ENCODE data around the gene DOK3. TPM values are rescaled to one million over a fixed set of nuclear protein-coding genes. Genes with fewer than 3 reads are reported as not detected.
A peak's percentile ranks its signal among the peaks of the same experiment; 100 is the strongest.

Gene DOK3
- total and polyA plus RNA-seq, 2 of the 13 experiments (the other 11 are each of a cell fraction or from before 2014, with no cell fraction given), result 1.4 to 1.5 TPM

- ChIA-PET POLR2A (no interaction called here), CTCF (ENCODE audit: low intra/inter-chr PET ratio, low total read pairs) (no interaction called here)
- ATAC-seq (no peak), DNase-seq (ENCODE audit: low spot score) (no peak), FAIRE-seq (no peak)
- Histone ChIP-seq H2AFZ (ENCODE audit: low read length) (no peak overlapping the region), H3K36me3 (replicated peaks in 1 of 2; ENCODE audit: control insufficient read depth in 1 of 2, insufficient read depth in 2 of 2, low read length in 2 of 2) (peaks cover 28 to 83% of the 10 kb centered on the region in 2 experiments), H3K27me3 (ENCODE audit: control insufficient read depth in 1 of 2, insufficient read depth in 2 of 2, low read length in 2 of 2) (no peaks in the 10 kb centered on the region), H3K4me3 (replicated peaks in 1 of 3; ENCODE audit: insufficient read depth in 1 of 3, low read depth in 2 of 3, low read length in 3 of 3) (no peak overlapping the region), H3K27ac (ENCODE audit: extremely low read length, insufficient read depth, low read length) (no peak overlapping the region), H3K4me1 (ENCODE audit: insufficient read depth, low read length) (peaks cover 6% of the 10 kb centered on the region), H3K79me2 (ENCODE audit: insufficient read depth, low read length) (no peaks in the 10 kb centered on the region), H3K9ac (ENCODE audit: insufficient read depth, low read depth, low read length) (no peak overlapping the region), H4K20me1 (ENCODE audit: insufficient read depth, low read length) (no peaks in the 10 kb centered on the region), H3K4me2 (ENCODE audit: low read depth, low read length) (no peak overlapping the region), H3K9me3 (ENCODE audit: low read length) (no peaks in the 10 kb centered on the region)
- intact Hi-C loops (cut with micrococcal nuclease; ENCODE audit: unreplicated experiment), result no loop called here
- in situ Hi-C loops (cut with HindIII; ENCODE audit: extremely low pct_ligation_motif_present, low pct_unique_long_range_greater_than_20kb), result no loop called here
- TF ChIP-seq AGO2 (optimal IDR thresholded peaks at IDR 0.05; ENCODE audit: low read depth, low read length), result peak; percentile 88
- TF ChIP-seq, protein P1, sequence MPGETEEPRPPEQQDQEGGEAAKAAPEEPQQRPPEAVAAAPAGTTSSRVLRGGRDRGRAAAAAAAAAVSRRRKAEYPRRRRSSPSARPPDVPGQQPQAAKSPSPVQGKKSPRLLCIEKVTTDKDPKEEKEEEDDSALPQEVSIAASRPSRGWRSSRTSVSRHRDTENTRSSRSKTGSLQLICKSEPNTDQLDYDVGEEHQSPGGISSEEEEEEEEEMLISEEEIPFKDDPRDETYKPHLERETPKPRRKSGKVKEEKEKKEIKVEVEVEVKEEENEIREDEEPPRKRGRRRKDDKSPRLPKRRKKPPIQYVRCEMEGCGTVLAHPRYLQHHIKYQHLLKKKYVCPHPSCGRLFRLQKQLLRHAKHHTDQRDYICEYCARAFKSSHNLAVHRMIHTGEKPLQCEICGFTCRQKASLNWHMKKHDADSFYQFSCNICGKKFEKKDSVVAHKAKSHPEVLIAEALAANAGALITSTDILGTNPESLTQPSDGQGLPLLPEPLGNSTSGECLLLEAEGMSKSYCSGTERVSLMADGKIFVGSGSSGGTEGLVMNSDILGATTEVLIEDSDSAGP (CRISPR knock-in tag; IDR thresholded peaks at IDR 0.05; ENCODE audit: borderline replicate concordance), result 0 out of 2 replicates have a peak, but pooled peaks have one; percentile 10
- peak; percentile 36; the same call in 1 of the 2 replicates for TF ChIP-seq RBFOX2 (IDR thresholded peaks at IDR 0.05; ENCODE audit: low read depth, low read length)
- TF ChIP-seq, protein P2, sequence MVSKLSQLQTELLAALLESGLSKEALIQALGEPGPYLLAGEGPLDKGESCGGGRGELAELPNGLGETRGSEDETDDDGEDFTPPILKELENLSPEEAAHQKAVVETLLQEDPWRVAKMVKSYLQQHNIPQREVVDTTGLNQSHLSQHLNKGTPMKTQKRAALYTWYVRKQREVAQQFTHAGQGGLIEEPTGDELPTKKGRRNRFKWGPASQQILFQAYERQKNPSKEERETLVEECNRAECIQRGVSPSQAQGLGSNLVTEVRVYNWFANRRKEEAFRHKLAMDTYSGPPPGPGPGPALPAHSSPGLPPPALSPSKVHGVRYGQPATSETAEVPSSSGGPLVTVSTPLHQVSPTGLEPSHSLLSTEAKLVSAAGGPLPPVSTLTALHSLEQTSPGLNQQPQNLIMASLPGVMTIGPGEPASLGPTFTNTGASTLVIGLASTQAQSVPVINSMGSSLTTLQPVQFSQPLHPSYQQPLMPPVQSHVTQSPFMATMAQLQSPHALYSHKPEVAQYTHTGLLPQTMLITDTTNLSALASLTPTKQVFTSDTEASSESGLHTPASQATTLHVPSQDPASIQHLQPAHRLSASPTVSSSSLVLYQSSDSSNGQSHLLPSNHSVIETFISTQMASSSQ (IDR thresholded peaks at IDR 0.05; ENCODE audit: low read depth), result no peak
- TF ChIP-seq, protein P2 (CRISPR knock-in tag; IDR thresholded peaks at IDR 0.05; ENCODE audit: borderline replicate concordance), result no peak
- 95% methylated on average over 7 of the region's 19 CpGs for WGBS (ENCODE audit: low lambda C conversion rate)
- BruUV-seq (replicated peaks), result no TSS peak
Measured at GRCh38 chr5:177523711-177524538, 14.3 kb upstream of the DOK3 start.
